Measurements from ENCODE around the gene NACA2. TPM values are rescaled to one million over a fixed set of nuclear protein-coding genes. Genes with fewer than 3 reads are reported as not detected.

Gene NACA2
- polyA plus RNA-seq, 2 of the 4 experiments (the other 2 are of a cell fraction) = 0.34 to 0.40 TPM

DNA sequence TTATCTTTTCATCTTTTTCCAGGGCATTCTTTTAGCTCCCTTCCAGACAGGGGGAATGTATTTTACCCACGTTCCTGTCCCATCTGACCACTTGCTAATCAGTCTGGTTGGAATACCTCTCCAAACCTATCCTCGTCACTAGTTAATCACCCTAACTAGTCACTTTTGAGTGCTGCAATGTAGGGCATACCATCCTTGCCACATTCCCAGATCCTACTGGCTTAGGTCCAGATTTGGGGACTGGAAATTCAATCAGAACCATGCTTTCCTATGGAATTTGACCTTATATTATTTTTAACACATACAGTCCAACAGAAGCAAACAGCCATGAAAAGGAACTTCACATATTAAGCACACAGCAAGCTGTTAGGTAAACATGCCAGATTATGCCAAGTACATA is 29.7 kb downstream of the NACA2 start (continued):
- TF ChIP-seq BHLHE40 (IDR thresholded peaks at IDR 0.05; ENCODE audit: low read depth, low read length) = no peak

DNA sequence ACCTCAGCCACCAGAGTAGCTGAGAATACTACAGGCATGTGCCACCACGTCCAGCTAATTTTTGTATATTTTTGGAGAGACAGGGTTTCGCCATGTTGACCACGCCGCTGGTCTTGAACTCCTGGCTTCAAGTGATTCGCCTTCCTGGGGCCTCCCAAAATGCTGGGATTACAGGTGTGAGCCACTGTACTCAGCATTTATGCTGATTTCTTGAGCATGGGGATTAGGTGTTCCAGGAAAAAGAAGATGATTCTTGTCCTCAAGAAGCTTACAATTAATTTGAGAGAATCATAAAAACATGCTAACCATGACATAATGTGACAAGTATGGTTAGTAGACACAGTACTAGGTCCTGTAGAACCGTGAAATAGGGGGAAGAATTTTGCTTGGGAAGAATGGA is 30.9 kb downstream of the NACA2 start:
- ChIA-PET CTCF (interaction anchor here (1.2 to 10.1 kb wide), 7 partner anchors 10 to 277 kb away, joined by 3 to 86 read pairs (median 11); no protein-coding TSS in a partner anchor), POLR2A (no interaction called here)
- FAIRE-seq (no peak), ATAC-seq (no peak), DNase-seq (ENCODE audit: low read depth in 1 of 2, low spot score in 1 of 2) (no peak)
- no peak overlapping the region for H3K4me3 ChIP-seq
- 93% methylated on average over 6 of the region's 6 CpGs for WGBS (ENCODE audit: missing lambda C conversion rate)
- no peak overlapping the region for H3K4me2 ChIP-seq
- H3K4me1 ChIP-seq = peaks cover 30% of the 10 kb centered on the region
- H3K27ac ChIP-seq = no peak overlapping the region
- H3K9me3 ChIP-seq = no peaks in the 10 kb centered on the region
- TF ChIP-seq ZFP36 (IDR thresholded peaks at IDR 0.05; ENCODE audit: borderline replicate concordance, partially characterized antibody) (no peak), KDM5A (IDR thresholded peaks at IDR 0.05) (no peak), POLR2AphosphoS2 (conservative IDR thresholded peaks at IDR 0.05; ENCODE audit: low read length) (no peak), GATA3 (IDR thresholded peaks at IDR 0.05; ENCODE audit: borderline replicate concordance) (no peak), CBX8 (IDR thresholded peaks at IDR 0.05) (no peak), JUN (IDR thresholded peaks at IDR 0.05) (no peak)
- TF ChIP-seq, protein P1, sequence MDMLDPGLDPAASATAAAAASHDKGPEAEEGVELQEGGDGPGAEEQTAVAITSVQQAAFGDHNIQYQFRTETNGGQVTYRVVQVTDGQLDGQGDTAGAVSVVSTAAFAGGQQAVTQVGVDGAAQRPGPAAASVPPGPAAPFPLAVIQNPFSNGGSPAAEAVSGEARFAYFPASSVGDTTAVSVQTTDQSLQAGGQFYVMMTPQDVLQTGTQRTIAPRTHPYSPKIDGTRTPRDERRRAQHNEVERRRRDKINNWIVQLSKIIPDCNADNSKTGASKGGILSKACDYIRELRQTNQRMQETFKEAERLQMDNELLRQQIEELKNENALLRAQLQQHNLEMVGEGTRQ (IDR thresholded peaks at IDR 0.05) = no peak
- TF ChIP-seq, protein P2, sequence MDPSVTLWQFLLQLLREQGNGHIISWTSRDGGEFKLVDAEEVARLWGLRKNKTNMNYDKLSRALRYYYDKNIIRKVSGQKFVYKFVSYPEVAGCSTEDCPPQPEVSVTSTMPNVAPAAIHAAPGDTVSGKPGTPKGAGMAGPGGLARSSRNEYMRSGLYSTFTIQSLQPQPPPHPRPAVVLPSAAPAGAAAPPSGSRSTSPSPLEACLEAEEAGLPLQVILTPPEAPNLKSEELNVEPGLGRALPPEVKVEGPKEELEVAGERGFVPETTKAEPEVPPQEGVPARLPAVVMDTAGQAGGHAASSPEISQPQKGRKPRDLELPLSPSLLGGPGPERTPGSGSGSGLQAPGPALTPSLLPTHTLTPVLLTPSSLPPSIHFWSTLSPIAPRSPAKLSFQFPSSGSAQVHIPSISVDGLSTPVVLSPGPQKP (IDR thresholded peaks at IDR 0.05; ENCODE audit: low read depth, low read length) = no peak

DNA sequence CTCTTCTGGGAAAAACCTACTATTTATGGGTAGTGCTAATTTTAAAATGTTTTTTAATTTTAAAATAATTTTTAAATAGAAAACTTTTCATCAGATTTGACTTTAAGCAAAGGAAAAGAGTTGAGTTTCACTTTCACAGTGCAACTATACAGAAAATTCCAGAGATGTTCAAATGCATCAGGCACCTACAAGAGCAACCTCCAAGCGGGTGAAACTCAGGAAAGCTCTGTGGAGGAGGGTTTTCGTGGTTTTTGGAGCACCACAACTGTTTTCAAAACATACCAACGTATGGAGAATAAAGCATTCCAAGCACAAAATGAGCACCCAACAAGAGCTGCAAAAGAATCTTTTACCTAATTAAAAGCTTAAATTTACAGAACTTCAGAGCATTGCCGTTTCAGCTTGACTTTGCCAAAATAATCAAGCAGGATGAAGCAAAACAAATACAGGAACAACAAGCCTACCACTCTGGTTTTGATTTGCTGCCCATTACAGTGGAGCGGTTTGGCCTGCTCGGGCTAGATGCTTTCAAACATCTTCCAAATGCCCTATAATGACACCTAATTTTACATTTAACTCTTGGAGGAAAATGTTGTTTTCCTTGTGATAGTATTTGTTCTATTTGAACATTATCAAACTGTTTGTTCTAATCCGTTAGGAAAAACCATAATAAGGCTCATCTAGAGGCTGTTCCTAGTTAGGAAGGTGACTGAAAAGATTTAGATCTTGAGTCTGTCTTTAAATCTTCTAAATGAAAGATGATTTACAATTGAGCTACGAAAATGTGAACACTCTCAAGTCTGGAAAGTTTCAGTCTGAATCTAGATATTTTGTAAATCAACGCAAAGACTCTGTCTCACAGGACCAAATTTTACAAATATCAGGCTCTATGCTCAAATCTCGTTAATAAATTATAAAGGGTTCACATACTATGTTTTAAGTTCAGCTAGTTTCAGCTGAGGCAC is 34.5 kb downstream of the NACA2 start:
- ChIA-PET POLR2A (no interaction called here), CTCF (interaction anchor here (0.8 to 10.1 kb wide), 5 partner anchors 18 to 145 kb away, joined by 3 to 86 read pairs (median 4); no protein-coding TSS in a partner anchor)
- H3K4me2 ChIP-seq = peak overlapping the region; percentile 74
- H3K4me3 ChIP-seq = peak overlapping the region; percentile 10; the same call in 1 of the 3 replicates
- TF ChIP-seq, protein P2 (IDR thresholded peaks at IDR 0.05; ENCODE audit: low read depth, low read length) = no peak
- TF ChIP-seq BHLHE40 (IDR thresholded peaks at IDR 0.05; ENCODE audit: low read depth, low read length) (no peak), CBX8 (IDR thresholded peaks at IDR 0.05) (no peak), ESRRA (IDR thresholded peaks at IDR 0.05; ENCODE audit: borderline replicate concordance, low read length) (no peak), CEBPB (IDR thresholded peaks at IDR 0.05) (no peak), PHF8 (IDR thresholded peaks at IDR 0.05; ENCODE audit: borderline replicate concordance, low read depth) (no peak)
- TF ChIP-seq, protein P3, sequence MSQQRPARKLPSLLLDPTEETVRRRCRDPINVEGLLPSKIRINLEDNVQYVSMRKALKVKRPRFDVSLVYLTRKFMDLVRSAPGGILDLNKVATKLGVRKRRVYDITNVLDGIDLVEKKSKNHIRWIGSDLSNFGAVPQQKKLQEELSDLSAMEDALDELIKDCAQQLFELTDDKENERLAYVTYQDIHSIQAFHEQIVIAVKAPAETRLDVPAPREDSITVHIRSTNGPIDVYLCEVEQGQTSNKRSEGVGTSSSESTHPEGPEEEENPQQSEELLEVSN (IDR thresholded peaks at IDR 0.05; ENCODE audit: borderline replicate concordance, low read depth) = no peak
- H3K4me1 ChIP-seq = peaks cover 26% of the 10 kb centered on the region
- FAIRE-seq (peak; percentile 74), ATAC-seq (peak in 1 of 2 experiments; percentile 42; a peak in 1 of 6 replicates), DNase-seq (ENCODE audit: low read depth in 1 of 2, low spot score in 1 of 2) (no peak)
- H3K27ac ChIP-seq = peak overlapping the region; percentile 34 to 60
- H3K9me3 ChIP-seq = no peaks in the 10 kb centered on the region
- WGBS (ENCODE audit: missing lambda C conversion rate) = 48% methylated on average over 10 of the region's 10 CpGs

DNA sequence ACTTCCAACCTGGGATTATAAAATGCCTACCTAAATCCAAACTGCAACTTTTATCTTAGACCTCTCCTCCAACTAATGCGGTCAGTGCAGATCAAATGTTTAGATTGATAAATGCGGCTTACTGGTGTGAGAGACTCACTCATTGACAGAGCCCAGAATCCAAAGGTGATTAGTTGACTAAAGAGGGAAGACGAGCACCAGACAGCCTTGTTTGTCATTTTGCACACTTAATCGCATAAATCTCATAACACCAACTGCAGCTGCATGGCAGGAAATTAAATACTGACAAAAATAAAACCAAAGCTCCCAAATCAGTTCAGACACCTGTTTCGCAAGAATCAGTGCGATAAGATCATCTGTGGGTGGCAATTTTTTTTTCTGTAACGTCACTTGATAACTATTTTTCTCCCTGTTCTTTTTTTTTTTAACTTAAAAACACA is 35.9 kb downstream of the NACA2 start:
- Histone ChIP-seq H3K9me3 (no peaks in the 10 kb centered on the region), H3K4me3 (no peak overlapping the region), H3K27ac (no peak overlapping the region), H3K4me1 (peaks cover 25% of the 10 kb centered on the region), H3K4me2 (peak overlapping the region; percentile 74)
- ATAC-seq (no peak), FAIRE-seq (no peak), DNase-seq (ENCODE audit: low read depth in 1 of 2, low spot score in 1 of 2) (no peak)
- ChIA-PET POLR2A (no interaction called here), CTCF (interaction anchor here (3.0 to 3.1 kb wide), 2 partner anchors 20 to 143 kb away, joined by 15 to 45 read pairs; no protein-coding TSS in a partner anchor)
- 64% methylated on average over 7 of the region's 7 CpGs for WGBS (ENCODE audit: missing lambda C conversion rate)
- TF ChIP-seq GATA3 (IDR thresholded peaks at IDR 0.05; ENCODE audit: borderline replicate concordance) (0 out of 2 replicates have a peak, but pooled peaks have one; percentile 37), POLR2A (IDR thresholded peaks at IDR 0.05; ENCODE audit: low read length) (no peak), CEBPB (IDR thresholded peaks at IDR 0.05) (peak; percentile 56 to 80; a peak in 3 of 4 replicates)
